CD1c-positive myeloid dendritic cell (primary cell): Measurements from ENCODE around the gene SEPTIN10.
A peak's percentile ranks its signal among the peaks of the same experiment; 100 is the strongest.

Source experiments
- DNase-seq: peaks from one replicate; pipeline ENCODE4 v3.0.0-alpha.2; 2016; ENCODE audit errors: extremely low spot score

The SEPTIN10 gene

GRCh38 chr2:109523121-109523520 is 90.6 kb downstream of the SEPTIN10 start:
- no peak for DNase-seq

GRCh38 chr2:109522063-109522374 is 91.7 kb downstream of the SEPTIN10 start:
- no peak for DNase-seq

DNA sequence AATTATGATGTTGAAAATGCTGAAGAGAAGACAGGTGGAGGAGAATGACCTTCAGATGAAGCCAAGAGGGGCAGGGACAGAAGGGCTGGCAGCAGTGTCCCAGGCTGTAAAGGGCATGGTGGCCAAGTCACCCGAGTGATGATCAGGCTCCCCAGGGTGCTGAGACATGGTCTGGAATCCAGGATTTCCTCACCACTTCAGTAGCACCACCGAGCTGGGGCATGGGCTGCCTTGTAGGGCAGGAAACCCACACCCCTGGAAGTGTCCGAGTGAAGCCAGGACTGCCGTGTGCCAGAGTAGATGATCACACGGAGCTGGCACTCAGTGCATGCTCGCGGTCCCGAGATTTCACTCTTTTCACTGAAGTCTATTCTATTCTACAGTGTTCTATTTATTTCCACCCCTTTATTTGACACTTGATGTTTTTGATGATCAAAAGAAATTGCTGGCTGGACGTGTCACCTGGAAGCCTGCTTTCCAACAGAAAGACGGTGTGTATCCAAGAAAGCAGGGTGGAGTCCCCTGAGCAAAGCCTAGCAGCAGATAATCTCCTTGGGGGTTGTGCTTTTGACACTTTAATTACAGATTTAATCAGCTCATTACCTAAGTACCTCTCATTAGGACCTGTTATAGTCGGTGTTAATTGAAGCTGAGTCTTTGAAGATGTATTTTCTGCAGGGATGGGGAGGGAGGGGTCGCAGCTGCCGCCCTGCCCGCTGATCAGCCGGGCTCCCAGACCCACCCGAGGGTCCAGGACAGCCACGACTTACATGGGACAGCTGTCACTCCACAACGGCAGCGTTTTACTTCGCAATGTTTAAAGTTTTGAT is 92.3 kb downstream of the SEPTIN10 start:
- no peak for DNase-seq

DNA sequence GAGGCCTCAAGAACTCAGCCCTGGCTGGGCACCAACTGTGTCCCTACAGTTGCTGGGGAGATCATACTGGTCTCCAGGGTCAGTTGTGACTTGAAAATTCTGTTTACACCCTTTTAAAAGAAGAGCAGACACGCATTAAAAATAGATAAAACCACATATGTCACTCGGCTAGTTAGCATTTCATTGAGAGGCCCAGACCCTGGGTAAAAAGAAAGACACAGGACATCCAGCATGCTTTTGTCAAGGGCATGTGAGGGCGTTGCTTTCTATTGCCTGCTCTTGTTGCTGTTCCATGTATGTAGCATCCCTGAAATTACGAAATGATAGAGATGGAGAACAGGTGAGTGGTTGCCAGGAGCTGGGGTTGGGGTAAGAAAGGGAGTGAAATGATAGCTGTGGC is 94.3 kb downstream of the SEPTIN10 start:
- DNase-seq = no peak

- no peak for DNase-seq
These were observed 96.5 kb downstream of the SEPTIN10 start for GRCh38 chr2:109517118-109517889.

- peak; percentile 19 for DNase-seq
These were observed 97.2 kb downstream of the SEPTIN10 start for GRCh38 chr2:109516445-109517117.

DNA sequence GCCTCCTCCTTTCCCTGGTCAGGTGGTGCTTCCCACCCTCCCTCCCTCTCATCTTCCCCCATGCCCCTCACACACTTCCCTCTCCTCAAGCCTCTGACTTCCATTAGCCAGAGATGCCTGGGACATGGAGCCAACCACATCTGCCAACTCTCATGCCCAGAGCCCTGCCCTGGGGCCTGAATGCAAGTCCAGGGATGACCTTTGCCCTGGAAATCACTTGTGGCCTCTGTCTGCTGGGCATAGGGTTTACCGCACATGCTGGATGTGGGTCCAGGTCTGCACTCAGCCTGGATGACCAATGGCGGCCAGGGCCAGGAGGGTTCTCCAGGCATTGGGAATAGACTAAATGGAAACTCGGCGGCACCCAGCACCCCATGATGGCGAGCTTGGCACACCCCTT is 98.9 kb downstream of the SEPTIN10 start:
- DNase-seq = no peak

GRCh38 chr2:109513749-109514588 is 99.8 kb downstream of the SEPTIN10 start:
- DNase-seq = no peak

- no peak for DNase-seq
These were observed 100.5 kb downstream of the SEPTIN10 start for GRCh38 chr2:109513230-109513629.

DNA sequence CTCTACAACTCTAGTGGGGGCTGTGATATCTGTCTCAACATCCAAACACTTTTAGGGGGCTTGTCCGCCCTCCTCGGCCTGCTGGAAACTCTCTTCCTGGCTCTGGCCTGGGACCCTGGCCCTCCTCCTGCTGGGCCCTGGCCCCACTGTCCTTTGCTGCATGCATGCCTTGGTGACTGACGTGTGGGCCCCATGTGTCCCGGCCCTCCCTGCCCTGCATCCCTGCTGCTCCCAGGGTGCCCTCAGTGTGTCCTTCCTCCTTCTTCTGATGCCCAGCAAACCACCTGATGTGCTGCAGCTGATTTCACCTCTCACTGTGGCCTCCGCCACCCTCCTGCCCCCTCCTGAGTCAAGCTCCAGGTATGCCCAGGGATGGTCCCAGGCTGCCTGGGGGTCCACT is 101.7 kb downstream of the SEPTIN10 start:
- no peak for DNase-seq

GRCh38 chr2:109511168-109511567 is 102.6 kb downstream of the SEPTIN10 start:
- DNase-seq = no peak

GRCh38 chr2:109510136-109511028 is 103.4 kb downstream of the SEPTIN10 start:
- peak; percentile 79 for DNase-seq

DNA sequence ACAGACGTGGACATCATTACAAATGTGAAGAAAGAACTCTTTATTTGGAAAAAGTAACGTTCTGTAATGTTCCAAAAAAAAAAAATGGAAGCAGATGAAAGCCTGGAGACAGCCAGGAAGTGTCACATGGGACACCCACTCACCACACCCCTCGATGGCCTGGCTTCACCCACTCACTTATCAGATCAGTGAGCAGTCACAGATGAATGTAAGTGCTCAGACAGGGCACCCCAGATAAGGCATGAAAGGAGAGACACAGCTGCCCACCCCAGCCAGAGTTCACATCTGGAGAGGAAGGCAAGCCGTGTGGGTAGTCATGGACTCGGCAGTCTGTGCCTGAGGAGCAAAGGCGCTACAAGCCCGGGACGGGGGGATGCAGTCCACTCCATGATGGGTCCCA is 105.2 kb downstream of the SEPTIN10 start:
- DNase-seq = no peak

GRCh38 chr2:109507828-109508227 is 105.9 kb downstream of the SEPTIN10 start:
- DNase-seq = no peak

GRCh38 chr2:109507217-109507616 is 106.5 kb downstream of the SEPTIN10 start:
- no peak for DNase-seq

GRCh38 chr2:109503191-109503590 is 110.6 kb downstream of the SEPTIN10 start:
- DNase-seq = no peak

- DNase-seq = no peak
These were observed 112.3 kb downstream of the SEPTIN10 start for GRCh38 chr2:109501461-109501860.

- DNase-seq = no peak
These were observed 112.9 kb downstream of the SEPTIN10 start for GRCh38 chr2:109500910-109501309.

GRCh38 chr2:109499566-109499965 is 114.2 kb downstream of the SEPTIN10 start:
- no peak for DNase-seq

DNA sequence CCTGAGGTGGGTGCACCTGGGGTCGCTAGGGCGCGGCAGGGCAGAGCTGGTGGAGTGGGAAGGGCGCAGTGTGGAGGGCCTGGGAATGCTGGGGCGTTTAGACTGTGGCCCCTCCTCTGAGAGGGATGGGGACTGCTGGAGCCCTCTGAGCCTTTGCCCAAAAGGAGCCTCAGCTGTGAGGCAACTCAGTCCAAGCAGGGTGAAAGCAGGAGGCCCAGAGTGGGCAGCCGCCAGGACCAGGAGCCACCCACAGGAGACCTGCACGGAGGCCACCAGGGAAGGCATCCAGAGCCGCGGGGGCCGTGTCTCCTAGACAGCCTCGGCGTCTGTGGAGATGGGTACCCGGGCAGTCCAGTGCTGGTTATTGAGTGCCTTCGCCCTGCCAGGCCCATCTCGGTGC is 114.9 kb downstream of the SEPTIN10 start:
- no peak for DNase-seq
